ENCODE measurements around the gene SORCS2.

Gene SORCS2

GRCh38 chr4:7759216-7759615, 566.9 kb downstream of the SORCS2 start:
- DNase-seq (ENCODE audit: extremely low spot score, insufficient read length, low read depth) (no peak), FAIRE-seq (no peak)

GRCh38 chr4:7759635-7760034, 567.3 kb downstream of the SORCS2 start:
- FAIRE-seq: no peak
- DNase-seq (ENCODE audit: extremely low spot score, insufficient read length, low read depth): no peak

GRCh38 chr4:7760228-7760627, 567.9 kb downstream of the SORCS2 start:
- FAIRE-seq: no peak
- no peak for DNase-seq (ENCODE audit: extremely low spot score, insufficient read length, low read depth)

GRCh38 chr4:7760706-7761105, 568.4 kb downstream of the SORCS2 start:
- DNase-seq (ENCODE audit: extremely low spot score, insufficient read length, low read depth) (no peak), FAIRE-seq (no peak)

GRCh38 chr4:7761312-7761711, 569.0 kb downstream of the SORCS2 start:
- FAIRE-seq (no peak), DNase-seq (ENCODE audit: extremely low spot score, insufficient read length, low read depth) (no peak)

- FAIRE-seq (peak; percentile 67), DNase-seq (ENCODE audit: extremely low spot score, insufficient read length, low read depth) (peak; percentile 50)
Observed at GRCh38 chr4:7761720-7762119, 569.4 kb downstream of the SORCS2 start.

GRCh38 chr4:7762376-7763030, 570.2 kb downstream of the SORCS2 start:
- DNase-seq (ENCODE audit: extremely low spot score, insufficient read length, low read depth): no peak
- no peak for FAIRE-seq

- FAIRE-seq (no peak), DNase-seq (ENCODE audit: extremely low spot score, insufficient read length, low read depth) (no peak)
Observed at GRCh38 chr4:7763106-7763505, 570.8 kb downstream of the SORCS2 start.

GRCh38 chr4:7763788-7764187, 571.5 kb downstream of the SORCS2 start:
- DNase-seq (ENCODE audit: extremely low spot score, insufficient read length, low read depth) (no peak), FAIRE-seq (no peak)

- DNase-seq (ENCODE audit: extremely low spot score, insufficient read length, low read depth) (no peak), FAIRE-seq (no peak)
Observed at GRCh38 chr4:7764466-7764865, 572.1 kb downstream of the SORCS2 start.

- DNase-seq (ENCODE audit: extremely low spot score, insufficient read length, low read depth): no peak
- no peak for FAIRE-seq
Observed at GRCh38 chr4:7765666-7766065, 573.3 kb downstream of the SORCS2 start.

- FAIRE-seq (no peak), DNase-seq (ENCODE audit: extremely low spot score, insufficient read length, low read depth) (no peak)
Observed at GRCh38 chr4:7766086-7766485, 573.7 kb downstream of the SORCS2 start.

- FAIRE-seq (no peak), DNase-seq (ENCODE audit: extremely low spot score, insufficient read length, low read depth) (no peak)
Observed at GRCh38 chr4:7766661-7767345, 574.5 kb downstream of the SORCS2 start.

GRCh38 chr4:7767526-7767925, 575.2 kb downstream of the SORCS2 start:
- FAIRE-seq: no peak
- DNase-seq (ENCODE audit: extremely low spot score, insufficient read length, low read depth): no peak

- no peak for FAIRE-seq
- no peak for DNase-seq (ENCODE audit: extremely low spot score, insufficient read length, low read depth)
Observed at GRCh38 chr4:7767966-7768365, 575.6 kb downstream of the SORCS2 start.

GRCh38 chr4:7768736-7769135, 576.4 kb downstream of the SORCS2 start:
- DNase-seq (ENCODE audit: extremely low spot score, insufficient read length, low read depth) (no peak), FAIRE-seq (no peak)

GRCh38 chr4:7769396-7770223, 577.3 kb downstream of the SORCS2 start:
- FAIRE-seq: no peak
- DNase-seq (ENCODE audit: extremely low spot score, insufficient read length, low read depth): no peak

GRCh38 chr4:7770224-7771050, 578.1 kb downstream of the SORCS2 start:
- FAIRE-seq (peak; percentile 9), DNase-seq (ENCODE audit: extremely low spot score, insufficient read length, low read depth) (no peak)

- FAIRE-seq (peak; percentile 29), DNase-seq (ENCODE audit: extremely low spot score, insufficient read length, low read depth) (no peak)
Observed at GRCh38 chr4:7771056-7771455, 578.7 kb downstream of the SORCS2 start.
